Suprapubic skin (tissue), 4 donors: ENCODE results near the gene EIF2A. TPM values are rescaled to one million over a fixed set of nuclear protein-coding genes. Genes with fewer than 3 reads are reported as not detected.
"Not testable (repeated sequence)": the region's sequence is repeated elsewhere in the genome, so short reads cannot be mapped to it uniquely, and the experiment has no call there.

Experiments
- DNase-seq, 2 donors: peaks; one replicate each; pipeline ENCODE4 v3.0.0-alpha.2; 2019; ENCODE audit warnings: low spot score in 2 of 2
- H3K27ac ChIP-seq: fragments of 200-600 bp; sonication (generic); one replicate; pipeline ENCODE4 v1.5.1; 2019
- H3K27me3 ChIP-seq: fragments of 200-600 bp; sonication (generic); one replicate; pipeline ENCODE4 v1.5.1; 2019
- H3K36me3 ChIP-seq: fragments of 200-600 bp; sonication (generic); one replicate; pipeline ENCODE4 v1.5.1; 2019
- H3K4me1 ChIP-seq: fragments of 200-600 bp; sonication (generic); one replicate; pipeline ENCODE4 v1.5.1; 2019
- H3K4me3 ChIP-seq: fragments of 200-600 bp; sonication (generic); one replicate; pipeline ENCODE4 v1.5.1; 2019; ENCODE audit warnings: mild to moderate bottlenecking
- H3K9me3 ChIP-seq: fragments of 200-600 bp; sonication (generic); one replicate; pipeline ENCODE4 v1.5.1; 2019
- CTCF ChIP-seq, 2 donors: fragments of 200-600 bp in 1 of 2; fragments of 450-650 bp in 1 of 2; sonication (generic) in 1 of 2; IDR thresholded peaks; one replicate each; pipeline ENCODE4 v1.5.1; 2016 to 2019; ENCODE audit warnings: antibody characterized with exemption in 2 of 2, mild to moderate bottlenecking in 1 of 2, moderate library complexity in 1 of 2
- EP300 ChIP-seq: sonication (generic); formaldehyde crosslinking; IDR thresholded peaks from one replicate; pipeline ENCODE4 v1.6.1; 2017; ENCODE audit warnings: antibody characterized with exemption
- POLR2A ChIP-seq, 2 donors: fragments of 450-650 bp; IDR thresholded peaks; one replicate each; pipeline ENCODE4 v1.6.1; 2017; ENCODE audit warnings: antibody characterized with exemption in 2 of 2, mild to moderate bottlenecking in 2 of 2, moderate library complexity in 2 of 2
- POLR2AphosphoS5 ChIP-seq, 3 donors: sonication (generic); formaldehyde crosslinking; IDR thresholded peaks; one replicate each; pipeline ENCODE4 v1.6.1; 2017; ENCODE audit warnings: antibody characterized with exemption in 3 of 3
- WGBS: methylation state at CpG from one replicate; pipeline ENCODE4 v1.1.5; 2018; 5-methylcytosine and 5-hydroxymethylcytosine counted together
- total RNA-seq, 4 donors: library from RNA; depleted of rRNA; stranded (reverse); fragments of >200 nt; gene quantifications; one replicate each; pipeline ENCODE4 v1.1.0, GENCODE V29; 2016

EIF2A gene
- total RNA-seq, 4 donors from 2014 or later = 149 to 222 (median 194) TPM

GRCh38 chr3:150613034-150613433 is 66.4 kb downstream of the EIF2A start:
- H3K27me3 ChIP-seq = no peaks in the 10 kb centered on the region
- peaks cover 7% of the 10 kb centered on the region for H3K4me1 ChIP-seq
- 91% methylated on average over 2 of the region's 2 CpGs for WGBS
- H3K36me3 ChIP-seq = peaks cover 15% of the 10 kb centered on the region
- DNase-seq = no peak
- H3K9me3 ChIP-seq = no peaks in the 10 kb centered on the region
- TF ChIP-seq POLR2AphosphoS5 (IDR thresholded peaks at IDR 0.05) (no peak), EP300 (no peak), CTCF (IDR thresholded peaks at IDR 0.05) (no peak), POLR2A (IDR thresholded peaks at IDR 0.05) (no peak)
- H3K27ac ChIP-seq = no peak overlapping the region
- no peak overlapping the region for H3K4me3 ChIP-seq

- TF ChIP-seq EP300 = no peak
- Histone ChIP-seq H3K36me3 (peaks cover 15% of the 10 kb centered on the region), H3K4me3 (no peak overlapping the region), H3K27me3 (no peaks in the 10 kb centered on the region), H3K9me3 (no peaks in the 10 kb centered on the region), H3K4me1 (peaks cover 4% of the 10 kb centered on the region), H3K27ac (no peak overlapping the region)
- WGBS = 89% methylated on average over 2 of the region's 2 CpGs
- no peak for DNase-seq
These were observed 67.3 kb downstream of the EIF2A start for GRCh38 chr3:150613709-150614480.

- H3K4me1 ChIP-seq = no peaks in the 10 kb centered on the region
- no peak for TF ChIP-seq POLR2AphosphoS5 (IDR thresholded peaks at IDR 0.05)
- no peak for TF ChIP-seq CTCF (IDR thresholded peaks at IDR 0.05)
- TF ChIP-seq POLR2A (IDR thresholded peaks at IDR 0.05) = no peak
- TF ChIP-seq EP300 = no peak
- 86% methylated on average over 7 of the region's 7 CpGs for WGBS
These were observed 73.6 kb downstream of the EIF2A start for GRCh38 chr3:150620002-150620689.

GRCh38 chr3:150622955-150623354 is 76.4 kb downstream of the EIF2A start:
- H3K36me3 ChIP-seq = peaks cover 32% of the 10 kb centered on the region
- H3K27me3 ChIP-seq, DNase-seq, H3K9me3 ChIP-seq, H3K4me1 ChIP-seq, H3K4me3 ChIP-seq, H3K27ac ChIP-seq: not testable (repeated sequence)

More at GRCh38 chr3:150620002-150620689, 73.6 kb downstream of the EIF2A start:
- Histone ChIP-seq H3K9me3 (no peaks in the 10 kb centered on the region), H3K27ac (no peak overlapping the region), H3K36me3 (peaks cover 4% of the 10 kb centered on the region), H3K4me3 (no peak overlapping the region), H3K27me3 (no peaks in the 10 kb centered on the region)
- no peak for DNase-seq

GRCh38 chr3:150623945-150624344 is 77.4 kb downstream of the EIF2A start:
- TF ChIP-seq POLR2A (IDR thresholded peaks at IDR 0.05) = no peak
- no peak for TF ChIP-seq EP300
- TF ChIP-seq POLR2AphosphoS5 (IDR thresholded peaks at IDR 0.05) = no peak
- TF ChIP-seq CTCF (IDR thresholded peaks at IDR 0.05) = no peak
- H3K27me3 ChIP-seq = no peaks in the 10 kb centered on the region
- H3K4me1 ChIP-seq = no peaks in the 10 kb centered on the region
- peaks cover 42% of the 10 kb centered on the region for H3K36me3 ChIP-seq
- H3K27ac ChIP-seq = no peak overlapping the region
- WGBS = 97% methylated on average over 1 of the region's 1 CpG
- DNase-seq = no peak
- H3K4me3 ChIP-seq = no peak overlapping the region
- no peaks in the 10 kb centered on the region for H3K9me3 ChIP-seq

GRCh38 chr3:150626148-150626930 is 79.8 kb downstream of the EIF2A start:
- Histone ChIP-seq H3K27me3 (no peaks in the 10 kb centered on the region), H3K4me1 (no peaks in the 10 kb centered on the region), H3K36me3 (peaks cover 51% of the 10 kb centered on the region), H3K27ac (no peak overlapping the region), H3K4me3 (no peak overlapping the region), H3K9me3 (no peaks in the 10 kb centered on the region)
- no peak for DNase-seq
- TF ChIP-seq POLR2A (IDR thresholded peaks at IDR 0.05) (no peak), POLR2AphosphoS5 (IDR thresholded peaks at IDR 0.05) (no peak), CTCF (IDR thresholded peaks at IDR 0.05) (no peak), EP300 (no peak)
- 92% methylated on average over 2 of the region's 2 CpGs for WGBS
